CD14-positive monocyte (primary cell): ENCODE data around the gene PLA2G15. TPM values are rescaled to one million over a fixed set of nuclear protein-coding genes. Genes with fewer than 3 reads are reported as not detected.

Experiments used
- DNase-seq, 3 donors: peaks; one replicate each; pipeline ENCODE4 v3.0.0-alpha.2; 2011 to 2022
- H2AFZ ChIP-seq: 2 replicates; pipeline ENCODE4 v1.6.0; 2012; ENCODE audit warnings: mild to moderate bottlenecking, low read depth, low read length, inconsistent platforms; ENCODE audit not compliant: insufficient read depth, poor library complexity, severe bottlenecking
- H3K27ac ChIP-seq, 2 donors: 1 replicate in 1 of 2; 2 replicates in 1 of 2; pipeline ENCODE4 v1.5.1; 2012 to 2013; ENCODE audit warnings: low read length in 2 of 2, control low read depth in 1 of 2, inconsistent platforms in 1 of 2, low read depth in 1 of 2, mild to moderate bottlenecking in 1 of 2
- H3K27me3 ChIP-seq, 2 donors: one replicate each; pipeline versions ENCODE4 v1.6.0 to v1.6.1; 2011 to 2013; ENCODE audit warnings: low read length in 2 of 2; ENCODE audit not compliant: control insufficient read depth in 2 of 2, insufficient read depth in 2 of 2
- H3K36me3 ChIP-seq, 2 donors: replicated peaks in 1 of 2; 1 replicate in 1 of 2; 2 replicates in 1 of 2; pipeline versions ENCODE4 v1.5.1 to v1.6.1; 2012 to 2013; ENCODE audit warnings: low read length in 2 of 2, control low read depth in 1 of 2, inconsistent platforms in 1 of 2, mild to moderate bottlenecking in 1 of 2; ENCODE audit not compliant: insufficient read depth in 2 of 2, control insufficient read depth in 1 of 2
- H3K4me1 ChIP-seq, 2 donors: 1 replicate in 1 of 2; 2 replicates in 1 of 2; pipeline versions ENCODE4 v1.5.1 to v1.6.1; 2012 to 2013; ENCODE audit warnings: low read length in 2 of 2, control low read depth in 1 of 2, inconsistent platforms in 1 of 2, mild to moderate bottlenecking in 1 of 2, moderate library complexity in 1 of 2; ENCODE audit not compliant: insufficient read depth in 2 of 2, control insufficient read depth in 1 of 2
- H3K4me2 ChIP-seq: replicated peaks from 2 replicates; pipeline ENCODE3; 2012; ENCODE audit warnings: low read length, moderate library complexity, mild to moderate bottlenecking; ENCODE audit not compliant: poor library complexity, severe bottlenecking; ENCODE audit errors: extremely low read depth
- H3K4me3 ChIP-seq, 3 experiments: fragments of 200-600 bp in 1 of 3; sonication (generic) in 1 of 3; replicated peaks in 1 of 3; 1 replicate in 2 of 3; 2 replicates in 1 of 3; pipeline ENCODE4 v1.5.1; 2011 to 2013; ENCODE audit warnings: low read length in 3 of 3, mild to moderate bottlenecking in 3 of 3, control low read depth in 2 of 3, low read depth in 2 of 3, inconsistent platforms in 1 of 3, moderate library complexity in 1 of 3
- H3K79me2 ChIP-seq: 2 replicates; pipeline ENCODE4 v1.6.0; 2012; ENCODE audit warnings: mild to moderate bottlenecking, control low read depth, inconsistent platforms, low read length, moderate library complexity; ENCODE audit not compliant: insufficient read depth
- H3K9ac ChIP-seq: 2 replicates; pipeline ENCODE4 v1.6.0; 2017; ENCODE audit warnings: low read length, mild to moderate bottlenecking; ENCODE audit not compliant: insufficient read depth, poor library complexity, severe bottlenecking
- H3K9me3 ChIP-seq, 2 donors: replicated peaks in 1 of 2; 1 replicate in 1 of 2; 2 replicates in 1 of 2; pipeline versions ENCODE4 v1.5.1 to v1.6.1; 2012 to 2013; ENCODE audit warnings: low read length in 2 of 2, control low read depth in 1 of 2; ENCODE audit not compliant: control insufficient read depth in 1 of 2, insufficient read depth in 1 of 2
- H4K20me1 ChIP-seq: 2 replicates; pipeline ENCODE4 v1.6.0; 2012; ENCODE audit warnings: mild to moderate bottlenecking, low read length, control low read depth, moderate library complexity; ENCODE audit not compliant: insufficient read depth
- H3K27ac Mint-ChIP-seq, 7 donors: one replicate each; pipeline ENCODE4 v1.8.0; 2020; ENCODE audit warnings: mild to moderate bottlenecking in 7 of 7, mixed read lengths in 7 of 7, moderate library complexity in 6 of 7, inconsistent platforms in 2 of 7
- H3K27me3 Mint-ChIP-seq, 3 donors: one replicate each; pipeline ENCODE4 v1.8.0; 2021 to 2022; ENCODE audit warnings: low read depth in 3 of 3, mild to moderate bottlenecking in 3 of 3, mixed read lengths in 3 of 3, moderate library complexity in 3 of 3, inconsistent platforms in 1 of 3
- H3K36me3 Mint-ChIP-seq, 2 donors: one replicate each; pipeline ENCODE4 v1.8.0; 2020; ENCODE audit warnings: mixed read lengths in 2 of 2, inconsistent platforms in 1 of 2, mild to moderate bottlenecking in 1 of 2
- H3K4me1 Mint-ChIP-seq: one replicate; pipeline ENCODE4 v1.8.0; 2020; ENCODE audit warnings: mild to moderate bottlenecking, mixed read lengths
- H3K4me3 Mint-ChIP-seq, 2 donors: one replicate each; pipeline ENCODE4 v1.8.0; 2020; ENCODE audit warnings: mild to moderate bottlenecking in 2 of 2, mixed read lengths in 2 of 2, moderate library complexity in 1 of 2
- H3K9me3 Mint-ChIP-seq, 7 donors: one replicate each; pipeline ENCODE4 v1.8.0; 2020 to 2022; ENCODE audit warnings: mixed read lengths in 7 of 7, mild to moderate bottlenecking in 6 of 7, moderate library complexity in 6 of 7, inconsistent platforms in 2 of 7
- CTCF ChIP-seq: fragments of 200-600 bp; IDR thresholded peaks from one replicate; pipeline ENCODE4 v1.8.0; 2022; ENCODE audit warnings: antibody characterized with exemption, mild to moderate bottlenecking
- WGBS: methylation state at CpG from one replicate; pipeline ENCODE4 v1.1.5; 2013; ENCODE audit warnings: missing lambda C conversion rate; ENCODE audit not compliant: insufficient coverage; 5-methylcytosine and 5-hydroxymethylcytosine counted together
- intact Hi-C, 2 donors: fragments of 100-400 bp; cut with micrococcal nuclease; formaldehyde crosslinking; loops; one replicate each; pipeline versions ENCODE4 v1.15.0 to v1.15.1; 2023
- polyA plus RNA-seq, 3 donors: library from polyadenylated mRNA; depleted of rRNA in 1 of 3; unstranded in 2 of 3; stranded (reverse) in 1 of 3; fragments of 300-500 nt in 2 of 3; fragments of >200 nt in 1 of 3; fragmentation: Illumina TruSeq in 2 of 3; gene quantifications; 1 replicate in 2 of 3; 2 replicates in 1 of 3; pipeline ENCODE4 v1.2.3, GENCODE V29; 2012 to 2021

The PLA2G15 gene
- polyA plus RNA-seq, 3 donors, result 27.8 to 34.8 (median 29.5) TPM

- no peak for TF ChIP-seq CTCF
- Histone ChIP-seq H4K20me1 (peaks cover 4% of the 10 kb centered on the region), H3K4me1 (peaks cover 39 to 47% of the 10 kb centered on the region in 2 donors), H3K27me3 (no peaks in the 10 kb centered on the region), H3K4me3 (peak overlapping the region; percentile 69 to 89 (median 86)), H3K9ac (peak overlapping the region; percentile 76), H2AFZ (peak overlapping the region; percentile 80), H3K27ac (peak overlapping the region; percentile 61 to 86), H3K36me3 (peaks cover 9 to 25% of the 10 kb centered on the region in 2 donors), H3K79me2 (peaks cover 41% of the 10 kb centered on the region), H3K4me2 (peak overlapping the region; percentile 91), H3K9me3 (no peaks in the 10 kb centered on the region)
- H3K9me3 Mint-ChIP-seq, result peaks cover 0 to 2% (median 0%) of the 10 kb centered on the region in 7 donors
- H3K36me3 Mint-ChIP-seq, result peaks cover 17 to 35% of the 10 kb centered on the region in 2 donors
- peak overlapping the region; percentile 97 to 98 for H3K4me3 Mint-ChIP-seq
- intact Hi-C loops, result loop anchor here (5.0 to 10.0 kb wide), 2 partner anchors 66 to 161 kb away; partner anchors contain the start of genes PRMT7 (in 2 of the 2), SLC7A6OS (in 2 of the 2) and NFATC3 (in 1 of the 2)
- 89% methylated on average over 7 of the region's 7 CpGs for WGBS
- H3K4me1 Mint-ChIP-seq, result peaks cover 49% of the 10 kb centered on the region
- peak overlapping the region in 6 of 7 donors; percentile 80 to 92 (median 86) for H3K27ac Mint-ChIP-seq
- H3K27me3 Mint-ChIP-seq, result peaks cover 0 to 5% (median 2%) of the 10 kb centered on the region in 3 donors
- DNase-seq, result no peak
These were observed 948 bp downstream of the PLA2G15 start for GRCh38 chr16:68246121-68246520.

- DNase-seq, result no peak
- H3K9me3 Mint-ChIP-seq, result peaks cover 0 to 2% (median 0%) of the 10 kb centered on the region in 7 donors
- peaks cover 0 to 5% (median 2%) of the 10 kb centered on the region in 3 donors for H3K27me3 Mint-ChIP-seq
- peak overlapping the region; percentile 86 to 92 (median 89) for H3K27ac Mint-ChIP-seq
- peak overlapping the region; percentile 45 for H3K9ac ChIP-seq
- H3K4me2 ChIP-seq, result peak overlapping the region; percentile 91
- no peaks in the 10 kb centered on the region for H3K27me3 ChIP-seq
- H2AFZ ChIP-seq, result no peak overlapping the region
- peaks cover 49% of the 10 kb centered on the region for H3K4me1 Mint-ChIP-seq
- peaks cover 4% of the 10 kb centered on the region for H4K20me1 ChIP-seq
- no peaks in the 10 kb centered on the region for H3K9me3 ChIP-seq
- peaks cover 41% of the 10 kb centered on the region for H3K79me2 ChIP-seq
- TF ChIP-seq CTCF, result no peak
- peaks cover 39 to 47% of the 10 kb centered on the region in 2 donors for H3K4me1 ChIP-seq
- peak overlapping the region; percentile 61 to 86 for H3K27ac ChIP-seq
- peak overlapping the region; percentile 97 to 98 for H3K4me3 Mint-ChIP-seq
- intact Hi-C loops, result loop anchor here (5.0 to 10.0 kb wide), 2 partner anchors 66 to 162 kb away; partner anchors contain the start of genes PRMT7 (in 2 of the 2), SLC7A6OS (in 2 of the 2) and NFATC3 (in 1 of the 2)
- WGBS, result 93% methylated on average over 4 of the region's 5 CpGs
- H3K36me3 ChIP-seq, result peaks cover 13 to 30% of the 10 kb centered on the region in 2 donors
- H3K4me3 ChIP-seq, result peak overlapping the region in 1 of 3 experiments; percentile 86
- peaks cover 22 to 41% of the 10 kb centered on the region in 2 donors for H3K36me3 Mint-ChIP-seq
These were observed 1.5 kb downstream of the PLA2G15 start for GRCh38 chr16:68246666-68247065.
